Measurements from ENCODE around the gene TNFRSF9. TPM values are rescaled to one million over a fixed set of nuclear protein-coding genes. Genes with fewer than 3 reads are reported as not detected.

TNFRSF9 gene
- polyA plus RNA-seq, 1 of the 3 experiments (the other 2 are of a cell fraction), result 2.9 TPM

- TF ChIP-seq REST (IDR thresholded peaks at IDR 0.05; ENCODE audit: low read depth, low read length), result no peak
- TF ChIP-seq RAD21 (IDR thresholded peaks at IDR 0.05; ENCODE audit: low read length), result no peak
- no peak for TF ChIP-seq ZBTB33 (IDR thresholded peaks at IDR 0.05; ENCODE audit: borderline replicate concordance, low read depth)
- TF ChIP-seq EP300 (IDR thresholded peaks at IDR 0.05; ENCODE audit: borderline replicate concordance in 1 of 2, low read depth in 1 of 2, low read length in 1 of 2), result no peak
- TF ChIP-seq TCF12 (IDR thresholded peaks at IDR 0.05), result no peak
- TF ChIP-seq RXRA (IDR thresholded peaks at IDR 0.05; ENCODE audit: borderline replicate concordance, low read depth), result no peak
- TF ChIP-seq TEAD4 (IDR thresholded peaks at IDR 0.05; ENCODE audit: borderline replicate concordance, insufficient read depth), result no peak
- no peak for TF ChIP-seq SMC3 (IDR thresholded peaks at IDR 0.05; ENCODE audit: low read depth, low read length)
- no peak for TF ChIP-seq USF1 (IDR thresholded peaks at IDR 0.05; ENCODE audit: borderline replicate concordance, low read depth)
- TF ChIP-seq JUND (IDR thresholded peaks at IDR 0.05), result no peak
- TF ChIP-seq IRF3 (IDR thresholded peaks at IDR 0.05; ENCODE audit: low read depth, low read length), result no peak
- TF ChIP-seq GABPA (IDR thresholded peaks at IDR 0.05; ENCODE audit: low read depth), result no peak
- Histone ChIP-seq H3K4me1 (ENCODE audit: control insufficient read depth in 1 of 2, insufficient read depth in 2 of 2, low read depth in 1 of 2, low read length in 1 of 2) (no peaks in the 10 kb centered on the region; a peak in 1 of 4 replicates), H3K9me2 (no peaks in the 10 kb centered on the region), H3K9ac (no peak overlapping the region), H2AFZ (ENCODE audit: low read depth) (no peak overlapping the region), H3K4me3 (ENCODE audit: low read depth in 2 of 2, low read length in 1 of 2) (no peak overlapping the region), H3K4me2 (no peak overlapping the region), H3K27ac (ENCODE audit: low read depth in 2 of 2, low read length in 1 of 2) (no peak overlapping the region), H3K79me2 (ENCODE audit: insufficient read depth) (no peaks in the 10 kb centered on the region), H3K27me3 (ENCODE audit: insufficient read depth) (no peaks in the 10 kb centered on the region), H3F3A (replicated peaks; ENCODE audit: insufficient read depth) (no peaks in the 10 kb centered on the region), H3K36me3 (replicated peaks in 1 of 2; ENCODE audit: control insufficient read depth in 1 of 2, insufficient read depth in 2 of 2, low read length in 1 of 2) (no peaks in the 10 kb centered on the region), H3K9me3 (no peaks in the 10 kb centered on the region), H4K20me1 (ENCODE audit: insufficient read depth) (no peaks in the 10 kb centered on the region)
- no peak for DNase-seq
- 86% methylated on average over 15 of the region's 15 CpGs for WGBS (ENCODE audit: low lambda C conversion rate)
- ChIA-PET POLR2A (no interaction called here), CTCF (no interaction called here)
Measured at GRCh38 chr1:7930645-7931445, 9.8 kb downstream of the TNFRSF9 start.
